Immature natural killer cell (primary cell): Measurements from ENCODE around the gene HIPK2. TPM values are rescaled to one million over a fixed set of nuclear protein-coding genes. Genes with fewer than 3 reads are reported as not detected.

Experiments used
- DNase-seq, 3 donors: peaks; one replicate each; pipeline ENCODE4 v3.0.0; 2022; ENCODE audit warnings: mixed read lengths in 1 of 3
- H3K27ac Mint-ChIP-seq, 6 donors: one replicate each; pipeline ENCODE4 v1.8.0; 2020; ENCODE audit warnings: mixed read lengths in 6 of 6, mild to moderate bottlenecking in 5 of 6, inconsistent platforms in 4 of 6, moderate library complexity in 3 of 6
- H3K27me3 Mint-ChIP-seq, 3 donors: one replicate each; pipeline ENCODE4 v1.8.0; 2020 to 2021; ENCODE audit warnings: low read depth in 3 of 3, mild to moderate bottlenecking in 3 of 3, mixed read lengths in 3 of 3, moderate library complexity in 3 of 3, inconsistent platforms in 1 of 3
- H3K36me3 Mint-ChIP-seq, 3 donors: one replicate each; pipeline ENCODE4 v1.8.0; 2020; ENCODE audit warnings: mixed read lengths in 3 of 3, inconsistent platforms in 2 of 3, mild to moderate bottlenecking in 2 of 3
- H3K4me1 Mint-ChIP-seq, 2 donors: one replicate each; pipeline ENCODE4 v1.8.0; 2020; ENCODE audit warnings: inconsistent platforms in 2 of 2, mild to moderate bottlenecking in 2 of 2, mixed read lengths in 2 of 2, moderate library complexity in 1 of 2
- H3K4me3 Mint-ChIP-seq, 5 donors: one replicate each; pipeline ENCODE4 v1.8.0; 2020; ENCODE audit warnings: mild to moderate bottlenecking in 5 of 5, mixed read lengths in 5 of 5, inconsistent platforms in 3 of 5, moderate library complexity in 3 of 5
- H3K9me3 Mint-ChIP-seq, 6 donors: one replicate each; pipeline ENCODE4 v1.8.0; 2020; ENCODE audit warnings: mild to moderate bottlenecking in 6 of 6, mixed read lengths in 6 of 6, inconsistent platforms in 4 of 6, moderate library complexity in 3 of 6
- polyA plus RNA-seq, 3 donors: library from polyadenylated mRNA; unstranded; fragments of 300-500 nt; fragmentation: Illumina TruSeq; gene quantifications; one replicate each; pipeline ENCODE4 v1.2.3, GENCODE V29; 2021

The HIPK2 gene
- polyA plus RNA-seq, 3 donors from 2014 or later, result 3.5 to 14.2 (median 3.7) TPM

DNA sequence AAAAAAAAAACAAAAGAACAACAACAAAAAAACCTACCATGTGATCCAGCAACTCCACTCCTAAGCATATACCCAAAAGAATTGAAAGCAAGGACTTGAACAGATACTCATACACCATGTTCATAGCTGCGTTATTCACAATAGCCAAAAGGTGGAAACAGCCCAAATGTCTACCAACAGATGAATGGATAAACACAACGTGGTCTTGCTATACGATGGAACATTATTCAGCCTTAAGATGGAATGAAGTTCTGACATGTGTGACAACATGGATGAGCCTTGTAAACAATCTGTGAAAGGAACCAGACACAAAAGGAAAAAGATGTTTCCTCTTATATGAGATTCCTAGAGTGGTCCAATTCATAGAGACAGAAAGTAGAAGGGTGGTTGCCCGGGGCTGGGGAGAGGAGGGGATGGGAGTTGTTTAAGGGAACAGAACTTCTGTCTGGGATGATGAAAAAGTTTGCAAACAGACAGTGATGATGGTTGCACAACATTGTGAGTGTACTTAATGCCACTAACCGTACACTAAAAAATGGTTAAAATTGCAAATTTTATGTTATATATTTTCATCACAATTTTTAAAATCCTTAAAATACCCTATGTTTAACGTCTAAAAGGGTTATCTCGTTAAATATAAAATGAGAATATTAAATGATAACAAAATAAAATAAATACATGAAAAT is 242.7 kb downstream of the HIPK2 start:
- Mint-ChIP-seq H3K36me3 (no peaks in the 10 kb centered on the region), H3K4me1 (no peaks in the 10 kb centered on the region), H3K27me3 (peaks cover 2 to 9% (median 2%) of the 10 kb centered on the region in 3 donors), H3K4me3 (no peak overlapping the region), H3K9me3 (no peaks in the 10 kb centered on the region), H3K27ac (no peak overlapping the region)
- DNase-seq, result no peak

DNA sequence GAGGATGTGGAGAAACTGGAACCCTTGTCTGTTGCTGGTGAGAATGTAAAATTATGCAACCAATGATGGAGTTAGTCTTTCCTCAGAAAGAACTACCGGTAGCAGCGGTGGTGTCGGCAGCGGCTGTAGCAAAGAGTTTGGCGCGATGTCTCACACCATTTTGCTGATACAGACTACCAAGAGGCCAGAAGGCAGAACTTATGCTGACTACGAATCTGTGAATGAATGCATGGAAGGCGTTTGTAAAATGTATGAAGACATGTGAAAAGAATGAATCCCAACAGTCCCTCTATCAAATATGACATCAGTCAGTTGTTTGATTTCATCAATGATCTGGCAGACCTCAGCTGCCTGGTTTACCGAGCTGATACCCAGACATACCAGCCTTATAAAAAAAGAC is 243.7 kb downstream of the HIPK2 start:
- Mint-ChIP-seq H3K27ac (no peak overlapping the region), H3K36me3 (no peaks in the 10 kb centered on the region), H3K4me3 (no peak overlapping the region), H3K4me1 (no peaks in the 10 kb centered on the region), H3K27me3 (peaks cover 2 to 9% (median 2%) of the 10 kb centered on the region in 3 donors), H3K9me3 (peaks cover 0 to 1% (median 0%) of the 10 kb centered on the region in 6 donors)
- DNase-seq, result no peak

DNA sequence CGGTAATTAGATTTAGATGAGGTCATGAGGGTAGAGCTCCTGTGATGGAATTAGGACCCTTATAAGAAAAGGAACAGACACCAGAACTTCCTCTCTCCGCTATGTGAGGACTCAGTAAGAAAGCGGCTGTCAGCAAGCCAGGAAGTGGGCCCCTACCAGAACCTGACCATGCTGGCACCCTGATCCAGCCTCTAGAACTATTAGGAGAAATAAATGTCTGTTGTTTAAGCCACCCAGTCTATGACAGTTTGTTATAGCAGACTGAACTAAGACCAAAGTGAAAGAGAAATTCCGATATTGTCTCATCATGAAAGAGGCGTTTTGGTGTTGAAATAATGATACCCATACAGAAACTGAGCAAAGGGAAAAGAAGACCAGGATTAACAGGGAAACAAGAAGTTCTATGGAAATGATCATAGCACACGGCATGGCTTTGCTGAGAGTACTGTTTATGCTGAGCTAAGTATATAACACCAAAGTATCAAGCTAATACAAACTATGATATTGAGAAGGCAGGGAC is 245.1 kb downstream of the HIPK2 start:
- peaks cover 0 to 1% (median 0%) of the 10 kb centered on the region in 6 donors for H3K9me3 Mint-ChIP-seq

DNA sequence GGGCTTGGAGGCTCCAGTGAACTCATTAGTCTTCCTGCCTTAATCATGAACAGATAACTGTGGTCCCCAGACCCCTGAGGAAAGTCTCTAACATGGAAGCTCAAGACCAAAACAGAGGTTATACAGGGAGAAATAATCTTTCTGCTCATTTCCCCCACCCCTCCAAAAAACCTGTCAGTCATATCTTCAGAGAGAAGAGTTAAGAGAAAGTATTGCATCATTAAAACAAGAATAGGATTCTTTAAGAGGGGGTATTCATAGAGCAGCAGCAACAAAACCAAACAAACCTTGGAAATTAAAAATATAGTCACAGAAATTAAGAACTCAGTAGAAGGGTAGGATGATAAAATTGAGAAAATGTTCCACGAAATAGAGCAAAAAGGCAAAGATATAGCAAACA is 246.7 kb downstream of the HIPK2 start:
- DNase-seq, result no peak
- Mint-ChIP-seq H3K27me3 (peaks cover 2 to 18% (median 9%) of the 10 kb centered on the region in 3 donors), H3K36me3 (no peaks in the 10 kb centered on the region), H3K4me1 (no peaks in the 10 kb centered on the region), H3K9me3 (peaks cover 0 to 1% (median 0%) of the 10 kb centered on the region in 6 donors), H3K4me3 (no peak overlapping the region), H3K27ac (no peak overlapping the region)

More for the DNA sequence above, 245.1 kb downstream of the HIPK2 start:
- DNase-seq, result no peak
- H3K27me3 Mint-ChIP-seq, result peaks cover 2 to 13% (median 4%) of the 10 kb centered on the region in 3 donors
- no peaks in the 10 kb centered on the region for H3K36me3 Mint-ChIP-seq
- no peak overlapping the region for H3K27ac Mint-ChIP-seq
- H3K4me3 Mint-ChIP-seq, result no peak overlapping the region
- no peaks in the 10 kb centered on the region for H3K4me1 Mint-ChIP-seq

DNA sequence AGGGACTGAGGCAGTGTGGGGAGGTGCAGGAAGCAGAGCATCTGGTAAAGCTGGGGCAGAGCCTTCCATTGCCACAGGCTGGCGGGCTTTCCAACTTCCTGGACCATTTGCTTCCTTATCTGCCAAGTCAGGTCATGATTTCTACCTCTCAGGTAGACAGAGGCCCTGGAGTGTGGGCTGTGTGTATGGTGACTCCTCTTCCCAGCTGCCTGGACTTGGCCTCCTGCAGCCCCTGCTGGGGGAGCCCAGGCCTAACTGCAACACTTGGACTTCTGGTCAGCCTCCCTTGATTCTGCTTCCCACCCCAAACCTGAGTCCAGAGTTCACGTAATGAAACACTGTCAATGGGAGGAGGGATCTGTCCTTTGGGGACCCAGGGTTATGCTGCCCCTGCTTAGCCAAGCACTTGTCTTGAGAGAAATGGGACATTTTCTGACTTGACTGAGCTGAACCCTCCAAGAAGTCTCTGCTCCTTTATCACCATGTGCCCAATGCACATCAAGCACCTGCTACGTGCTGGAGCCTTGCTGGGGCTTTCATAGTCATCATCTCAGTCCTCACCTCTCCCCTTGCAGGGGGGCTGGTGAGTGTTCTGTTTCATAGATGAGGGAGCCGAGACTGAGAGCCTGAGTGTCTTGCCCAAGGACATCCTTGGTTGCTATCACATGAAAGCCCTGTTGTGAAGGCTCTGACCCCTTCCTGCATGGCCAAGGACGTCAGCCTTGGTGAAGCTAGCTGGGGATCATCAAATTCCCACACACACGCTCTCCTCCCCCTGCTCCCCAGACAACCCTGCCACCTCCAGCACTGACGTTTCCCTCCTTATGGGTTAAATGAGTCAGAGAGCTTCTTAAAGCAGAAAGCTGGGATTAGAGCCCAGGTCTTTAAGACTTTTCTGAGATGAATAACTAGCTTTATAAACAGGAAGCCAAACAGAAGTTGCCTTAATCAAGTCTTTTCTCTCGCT is 250.9 kb downstream of the HIPK2 start:
- H3K27ac Mint-ChIP-seq, result no peak overlapping the region
- peaks cover 0 to 2% of the 10 kb centered on the region in 2 donors for H3K4me1 Mint-ChIP-seq
- H3K4me3 Mint-ChIP-seq, result no peak overlapping the region
- DNase-seq, result no peak
- no peaks in the 10 kb centered on the region for H3K36me3 Mint-ChIP-seq
- peaks cover 0 to 1% (median 0%) of the 10 kb centered on the region in 6 donors for H3K9me3 Mint-ChIP-seq
- H3K27me3 Mint-ChIP-seq, result peaks cover 11 to 14% (median 12%) of the 10 kb centered on the region in 3 donors

DNA sequence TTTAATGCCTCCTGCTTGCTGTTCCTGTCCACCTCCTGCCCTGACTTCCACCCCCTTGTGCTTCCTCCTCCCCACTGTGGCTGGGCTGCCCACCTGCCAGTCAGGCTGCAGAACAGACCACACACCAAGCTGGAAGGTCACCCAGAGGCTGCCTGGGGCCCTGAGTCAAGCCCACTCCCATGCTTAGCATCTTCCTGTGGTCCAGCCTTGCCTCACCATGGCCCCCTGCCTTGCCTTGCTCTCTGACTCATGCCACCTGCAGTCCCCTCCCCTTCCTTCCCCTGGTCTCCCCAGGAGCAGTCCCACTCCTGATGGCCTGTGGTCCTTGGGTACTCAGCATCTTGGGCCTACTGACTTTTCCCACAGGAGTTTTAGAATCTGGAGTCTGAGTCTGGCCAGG is 252.0 kb downstream of the HIPK2 start:
- H3K36me3 Mint-ChIP-seq, result no peaks in the 10 kb centered on the region
- H3K4me1 Mint-ChIP-seq, result peaks cover 0 to 2% of the 10 kb centered on the region in 2 donors
- no peak overlapping the region for H3K4me3 Mint-ChIP-seq
- H3K27me3 Mint-ChIP-seq, result peaks cover 9 to 21% (median 16%) of the 10 kb centered on the region in 3 donors
- DNase-seq, result no peak
- no peak overlapping the region for H3K27ac Mint-ChIP-seq
- peaks cover 0 to 1% (median 0%) of the 10 kb centered on the region in 6 donors for H3K9me3 Mint-ChIP-seq

DNA sequence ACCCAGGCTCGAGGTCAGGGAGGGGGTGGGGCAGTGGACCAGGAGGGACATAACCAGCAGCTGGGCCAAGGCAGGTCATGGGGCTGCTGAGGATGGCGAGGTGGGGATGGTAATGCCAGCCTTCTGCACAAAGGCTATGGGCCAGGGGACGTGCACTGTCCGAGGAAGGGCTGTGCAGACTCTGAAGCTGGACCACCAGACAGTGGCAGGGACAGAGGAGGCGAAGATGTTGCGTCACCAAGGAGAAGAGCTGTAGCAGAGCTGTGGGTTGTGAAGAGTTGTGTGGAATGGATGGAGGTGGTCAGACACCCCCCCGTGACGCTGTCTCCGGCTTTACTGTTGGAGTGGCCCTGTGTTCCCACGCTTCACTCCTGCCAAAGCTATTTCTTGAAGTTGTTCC is 252.6 kb downstream of the HIPK2 start:
- peaks cover 0 to 1% (median 0%) of the 10 kb centered on the region in 6 donors for H3K9me3 Mint-ChIP-seq
- peaks cover 0 to 2% of the 10 kb centered on the region in 2 donors for H3K4me1 Mint-ChIP-seq
- H3K36me3 Mint-ChIP-seq, result no peaks in the 10 kb centered on the region
- no peak for DNase-seq
- no peak overlapping the region for H3K4me3 Mint-ChIP-seq
- H3K27me3 Mint-ChIP-seq, result peaks cover 9 to 21% (median 16%) of the 10 kb centered on the region in 3 donors
- no peak overlapping the region for H3K27ac Mint-ChIP-seq

DNA sequence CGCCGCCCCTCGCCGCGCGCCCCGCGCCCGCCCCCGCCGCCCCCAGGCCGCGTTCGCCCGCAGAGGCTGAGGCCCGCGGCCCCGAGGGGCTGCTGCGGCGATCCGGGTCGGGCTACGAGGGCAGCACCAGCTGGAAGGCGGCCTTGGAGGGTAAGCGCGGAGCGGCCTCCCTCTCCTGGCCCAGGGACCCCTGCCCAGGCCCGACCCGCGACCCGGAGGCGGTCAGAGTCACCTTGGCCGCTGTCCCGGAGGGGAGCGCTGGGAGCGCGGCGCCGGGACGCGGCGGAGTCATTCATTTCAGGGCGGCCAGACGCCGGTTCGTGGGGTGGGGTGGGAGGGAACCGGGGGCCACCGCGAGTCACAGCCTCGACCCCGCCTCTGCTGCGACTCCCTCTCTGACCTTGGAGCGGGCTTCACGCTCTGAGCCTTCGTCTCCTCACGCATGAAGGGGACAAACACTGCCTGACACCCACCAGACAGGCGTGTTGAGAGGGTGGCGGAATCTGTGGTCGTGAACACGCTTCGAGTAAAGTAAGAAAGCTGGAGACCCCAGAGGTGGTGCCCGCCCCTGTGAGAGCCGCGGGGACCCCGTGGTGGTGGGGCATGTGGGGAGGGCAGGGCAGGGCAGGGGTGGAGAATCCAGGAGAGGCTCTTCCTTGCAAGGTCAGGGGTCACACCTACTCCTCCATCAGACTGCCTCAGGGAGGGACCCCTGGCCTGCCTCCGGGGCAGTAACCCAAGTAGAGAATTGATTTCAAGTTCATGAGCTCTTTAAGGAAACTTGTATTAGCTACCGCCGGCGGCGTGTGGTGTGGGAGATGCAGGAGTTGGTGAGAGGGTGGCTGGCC is 253.6 kb downstream of the HIPK2 start:
- H3K27me3 Mint-ChIP-seq, result peaks cover 9 to 21% (median 16%) of the 10 kb centered on the region in 3 donors
- DNase-seq, result no peak
- H3K4me1 Mint-ChIP-seq, result peaks cover 0 to 2% of the 10 kb centered on the region in 2 donors
- H3K27ac Mint-ChIP-seq, result no peak overlapping the region
- no peak overlapping the region for H3K4me3 Mint-ChIP-seq
- no peaks in the 10 kb centered on the region for H3K9me3 Mint-ChIP-seq
- no peaks in the 10 kb centered on the region for H3K36me3 Mint-ChIP-seq

DNA sequence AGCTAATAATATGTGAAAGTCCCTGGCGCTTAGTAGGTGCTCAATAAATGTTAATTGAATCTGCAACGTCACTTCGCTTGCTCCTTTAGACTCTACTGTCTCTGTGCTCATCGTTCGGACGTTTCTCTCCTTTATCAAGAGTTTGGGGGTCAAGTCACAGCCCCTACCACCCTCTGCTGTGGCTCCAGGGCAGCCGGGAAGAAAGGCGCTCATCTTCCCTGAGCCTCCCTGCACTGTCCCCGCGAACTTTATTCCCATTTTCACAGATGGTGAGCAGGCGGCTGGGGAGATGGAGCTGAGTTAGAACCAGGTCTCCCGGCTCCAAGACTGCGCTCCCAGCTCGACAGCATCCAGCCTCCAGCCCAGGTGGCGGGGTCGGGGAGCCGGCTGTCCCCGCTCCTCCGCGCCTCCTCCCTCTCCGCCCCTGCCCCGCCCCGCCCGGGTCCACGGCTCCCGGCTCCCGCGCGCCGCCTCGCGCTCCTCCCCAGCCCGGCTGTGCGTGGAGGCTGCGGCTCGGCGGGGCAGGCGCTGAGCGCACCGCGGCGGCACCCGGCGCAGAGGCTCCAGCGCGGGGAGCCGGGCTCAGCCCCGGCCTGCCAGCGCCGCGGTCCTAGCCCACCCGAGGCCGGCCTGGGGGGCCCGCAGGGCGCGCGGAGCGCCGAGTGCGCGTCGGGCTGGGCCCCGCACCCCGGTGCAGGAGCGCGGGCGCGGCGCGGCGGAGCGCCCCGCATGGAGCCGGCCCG is 254.4 kb downstream of the HIPK2 start, which contains the start of gene CLEC2L:
TSS of gene CLEC2L (plus strand) at position 487 of the 743 bp plus-strand sequence. CDS start at position 730, 243 bp downstream.
- Mint-ChIP-seq H3K4me1 (peaks cover 0 to 2% of the 10 kb centered on the region in 2 donors), H3K4me3 (no peak within 1 kb of the TSS), H3K27ac (no peak within 1 kb of the TSS), H3K27me3 (peaks cover 9 to 21% (median 16%) of the 10 kb centered on the region in 3 donors), H3K36me3 (no peaks in the 10 kb centered on the region), H3K9me3 (no peaks in the 10 kb centered on the region)
- DNase-seq, result no peak

DNA sequence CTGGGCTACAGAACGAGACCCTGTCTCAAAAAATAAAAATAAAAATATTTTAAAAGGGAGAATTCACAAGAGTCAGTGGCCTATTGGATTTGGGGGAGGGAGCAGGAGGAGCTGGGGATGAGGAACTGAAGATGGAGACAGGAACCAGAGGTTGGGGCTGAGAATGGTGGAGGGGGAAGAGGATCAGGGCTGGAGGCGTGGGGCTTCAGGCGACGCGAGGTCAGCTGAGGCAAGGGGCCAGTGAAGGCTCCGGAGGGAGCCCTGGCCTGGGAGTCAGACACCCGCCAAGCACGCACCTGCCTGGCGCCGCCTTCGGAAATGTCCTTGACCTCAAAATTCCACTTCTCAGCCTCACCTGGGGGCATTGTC is 255.0 kb downstream of the HIPK2 start:
- no peaks in the 10 kb centered on the region for H3K36me3 Mint-ChIP-seq
- H3K4me3 Mint-ChIP-seq, result no peak overlapping the region
- H3K27me3 Mint-ChIP-seq, result peaks cover 9 to 17% (median 14%) of the 10 kb centered on the region in 3 donors
- no peaks in the 10 kb centered on the region for H3K9me3 Mint-ChIP-seq
- no peak overlapping the region for H3K27ac Mint-ChIP-seq
- no peak for DNase-seq
- peaks cover 0 to 2% of the 10 kb centered on the region in 2 donors for H3K4me1 Mint-ChIP-seq

DNA sequence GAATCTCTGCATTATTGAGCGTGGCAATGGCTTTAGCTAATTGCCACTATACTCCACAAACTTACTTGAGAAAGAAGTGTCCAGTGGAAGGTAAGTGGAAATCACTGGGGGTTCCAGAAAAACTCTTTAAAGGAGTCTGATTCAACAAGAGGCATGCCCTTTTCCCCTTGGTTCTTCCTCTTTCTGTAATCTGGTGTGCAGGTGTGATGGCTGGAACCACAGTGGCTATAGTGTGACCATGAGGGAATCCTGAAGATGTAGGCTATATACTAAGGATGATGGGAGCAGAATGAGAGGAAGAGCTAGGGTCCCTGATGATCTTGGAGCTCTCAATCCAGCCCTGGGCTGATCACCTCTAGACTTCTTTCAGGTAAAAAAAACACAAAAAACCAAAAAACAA is 256.4 kb downstream of the HIPK2 start:
- Mint-ChIP-seq H3K27me3 (peaks cover 9 to 10% (median 9%) of the 10 kb centered on the region in 3 donors), H3K27ac (no peak overlapping the region), H3K4me3 (no peak overlapping the region), H3K36me3 (no peaks in the 10 kb centered on the region), H3K4me1 (peaks cover 0 to 2% of the 10 kb centered on the region in 2 donors), H3K9me3 (no peaks in the 10 kb centered on the region)
- DNase-seq, result no peak

DNA sequence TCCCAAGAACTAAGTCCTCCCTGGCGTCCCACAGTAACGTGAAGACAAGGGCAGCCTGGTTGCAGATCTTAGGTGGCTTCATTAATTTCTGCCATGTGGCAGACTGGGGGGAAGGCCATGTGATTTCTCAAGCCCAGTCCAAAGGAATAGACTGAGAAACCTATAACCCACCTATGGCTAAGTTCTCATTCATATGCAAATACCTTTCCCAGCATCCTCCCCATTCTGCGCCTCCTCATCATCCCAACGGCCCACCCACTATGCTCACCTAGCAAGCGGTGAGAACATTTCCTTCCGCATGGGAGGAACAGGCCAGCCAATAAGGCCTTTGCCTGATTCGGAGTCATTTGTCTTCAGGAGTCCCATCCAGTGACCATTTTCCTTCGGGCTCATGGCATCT is 262.5 kb downstream of the HIPK2 start:
- H3K36me3 Mint-ChIP-seq, result no peaks in the 10 kb centered on the region
- H3K27me3 Mint-ChIP-seq, result peaks cover 0 to 2% (median 0%) of the 10 kb centered on the region in 3 donors
- no peak for DNase-seq
- no peak overlapping the region for H3K27ac Mint-ChIP-seq
- no peaks in the 10 kb centered on the region for H3K9me3 Mint-ChIP-seq
- H3K4me3 Mint-ChIP-seq, result no peak overlapping the region
- H3K4me1 Mint-ChIP-seq, result no peaks in the 10 kb centered on the region
